ENCODE results near the gene ATP11A.

Gene ATP11A

DNA sequence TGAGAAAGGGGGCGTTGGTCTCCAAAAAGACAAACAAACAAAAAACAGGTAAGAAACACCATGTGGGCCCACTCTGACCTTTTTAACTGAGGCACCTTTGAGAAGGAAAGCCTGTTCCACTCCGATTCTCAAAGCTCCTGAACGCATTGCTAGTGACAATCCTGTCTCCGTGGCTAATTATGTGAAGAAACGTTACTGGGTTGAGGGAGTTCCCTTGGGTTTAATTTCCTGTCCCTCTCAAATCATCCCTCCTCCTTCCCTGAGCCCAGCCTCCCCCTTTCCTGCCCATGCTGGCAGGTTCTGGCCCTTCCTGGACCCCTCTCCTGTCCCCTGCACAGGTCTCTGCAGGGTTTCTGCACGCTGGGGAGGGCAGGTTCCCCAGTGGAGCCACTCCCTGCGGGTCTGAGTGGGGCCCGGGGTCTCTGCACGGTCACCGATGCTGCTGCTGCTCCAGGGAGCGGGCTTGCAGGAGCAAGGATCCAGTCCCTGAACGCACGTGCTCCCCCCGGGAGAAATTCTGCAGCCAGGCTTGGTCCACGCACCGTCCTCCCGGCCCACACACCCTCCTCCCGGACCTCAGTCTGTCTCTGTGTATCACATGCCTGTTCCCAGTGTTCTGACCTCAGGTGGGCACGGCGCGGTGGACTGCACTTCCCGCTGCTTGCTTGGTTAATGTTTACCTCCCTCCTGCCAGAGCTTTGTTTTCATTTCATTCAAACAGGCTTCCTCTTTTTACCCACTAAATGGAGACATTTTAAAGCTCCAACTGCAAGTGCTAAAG, 202.8 kb downstream of the ATP11A start:
- DNase-seq (ENCODE audit: low read depth in 2 of 2): no peak

DNA sequence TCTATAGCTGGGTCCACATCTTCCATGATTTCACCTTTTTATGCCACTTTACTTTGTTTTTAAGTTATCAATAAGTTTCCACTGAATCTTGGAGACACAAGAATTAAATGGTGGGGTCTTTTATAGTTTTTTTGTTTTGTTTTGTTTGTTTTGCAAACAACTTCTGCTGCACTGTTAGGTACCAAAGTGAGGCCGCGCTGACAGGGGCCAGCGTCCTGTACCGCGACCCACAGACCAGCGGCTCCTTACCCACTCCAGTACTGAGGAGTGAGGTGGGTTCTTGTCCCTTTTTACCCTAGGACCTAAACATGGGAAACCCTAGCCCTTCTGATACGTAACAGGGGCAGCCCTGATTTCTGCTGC, 203.3 kb downstream of the ATP11A start:
- DNase-seq (ENCODE audit: low read depth in 2 of 2): no peak

DNA sequence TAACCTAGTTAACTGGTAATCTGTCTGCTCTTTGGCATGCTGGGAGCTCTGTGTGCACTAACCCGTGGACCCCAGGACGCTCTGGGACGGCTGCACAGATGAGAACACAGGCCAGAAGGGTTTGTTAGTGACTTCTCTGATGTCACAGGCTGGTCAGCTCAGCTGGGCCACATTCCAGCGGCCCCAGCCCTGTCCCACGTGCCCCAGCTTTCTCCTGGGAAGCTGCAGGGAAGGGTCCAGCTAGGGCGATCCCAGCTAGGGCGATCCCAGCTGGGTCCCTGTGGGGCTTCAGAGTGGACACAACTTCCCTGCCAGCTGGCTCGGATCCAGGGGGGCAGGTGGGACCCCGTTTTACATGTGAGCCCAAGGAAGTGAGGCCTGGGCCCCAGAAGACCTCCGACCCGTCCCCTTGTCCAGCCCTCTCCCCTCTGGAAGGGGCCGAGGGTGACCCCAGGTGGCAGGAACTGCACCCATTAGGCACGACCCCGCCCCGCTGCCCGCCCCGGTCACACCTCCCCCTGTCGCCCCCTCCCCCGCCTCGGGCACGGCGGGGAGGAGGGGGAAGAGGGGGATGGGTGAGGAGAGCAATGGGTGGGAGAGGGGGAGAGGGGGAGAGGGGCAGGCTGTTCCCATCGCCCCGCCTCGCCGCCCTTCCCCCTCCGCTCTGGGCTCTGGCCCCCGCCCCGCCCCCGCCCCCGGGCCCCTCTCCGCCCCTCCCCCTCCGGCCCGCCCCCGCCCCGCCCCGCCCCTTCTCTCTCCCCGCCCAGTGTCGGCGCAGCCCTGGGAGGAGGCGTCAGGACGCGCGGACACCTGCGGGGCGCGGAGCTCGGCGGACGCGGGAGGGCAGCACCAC, 204.0 kb downstream of the ATP11A start:
- no peak for DNase-seq (ENCODE audit: low read depth in 2 of 2)

DNA sequence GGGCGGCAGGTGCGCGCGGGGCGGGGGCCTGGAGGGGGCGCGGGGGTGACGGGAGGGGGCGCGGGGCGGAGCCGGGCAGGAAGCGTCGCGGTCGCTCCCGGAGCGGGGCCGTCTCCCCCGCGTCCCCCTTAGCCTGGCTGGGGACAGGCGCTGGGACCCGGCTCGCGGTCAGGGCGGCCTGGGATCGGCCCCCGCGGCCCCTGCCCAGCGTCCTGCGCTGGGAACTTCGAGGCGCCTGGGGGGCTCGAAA, 204.5 kb downstream of the ATP11A start:
- no peak for DNase-seq (ENCODE audit: low read depth in 2 of 2)

DNA sequence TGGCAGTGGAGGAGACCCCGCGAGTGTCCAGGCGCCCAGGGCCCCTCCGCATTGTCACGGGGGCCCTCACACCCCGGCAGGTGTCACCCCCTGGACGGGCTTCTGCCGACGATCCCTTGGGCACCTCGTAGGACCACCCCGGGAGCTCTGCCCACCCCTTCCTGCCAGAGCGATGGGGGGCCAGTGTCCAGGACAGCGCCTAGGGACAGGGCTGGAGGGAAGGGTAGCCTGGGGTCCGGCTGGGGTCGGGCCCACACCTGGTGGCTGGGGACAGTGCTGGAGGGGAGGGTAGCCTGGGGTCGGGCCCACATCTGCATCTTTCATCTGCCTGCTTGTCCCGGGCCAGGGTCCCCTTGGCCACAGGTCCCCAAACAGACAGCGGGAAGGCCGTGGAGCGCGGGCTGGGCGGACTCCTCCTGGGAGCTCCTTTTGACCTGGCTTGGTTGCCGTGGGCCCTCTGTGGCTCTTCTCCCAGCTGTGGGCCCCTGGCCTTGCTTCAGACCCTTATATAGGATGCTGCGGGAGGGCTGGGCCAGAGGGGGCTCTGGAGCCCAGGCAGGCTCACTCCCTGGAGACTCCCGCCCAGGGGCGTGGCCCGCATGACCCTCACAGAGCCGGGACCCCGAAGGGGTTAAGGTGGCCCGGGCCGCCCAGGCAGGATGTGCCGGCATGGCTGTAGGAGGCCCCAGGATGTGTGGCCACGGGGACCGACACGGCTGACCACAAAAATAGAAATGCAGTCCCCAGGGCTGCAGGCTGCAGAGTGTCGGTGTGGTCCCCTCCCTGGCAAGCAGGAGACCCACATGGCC, 205.0 kb downstream of the ATP11A start:
- DNase-seq (ENCODE audit: low read depth in 2 of 2): no peak

DNA sequence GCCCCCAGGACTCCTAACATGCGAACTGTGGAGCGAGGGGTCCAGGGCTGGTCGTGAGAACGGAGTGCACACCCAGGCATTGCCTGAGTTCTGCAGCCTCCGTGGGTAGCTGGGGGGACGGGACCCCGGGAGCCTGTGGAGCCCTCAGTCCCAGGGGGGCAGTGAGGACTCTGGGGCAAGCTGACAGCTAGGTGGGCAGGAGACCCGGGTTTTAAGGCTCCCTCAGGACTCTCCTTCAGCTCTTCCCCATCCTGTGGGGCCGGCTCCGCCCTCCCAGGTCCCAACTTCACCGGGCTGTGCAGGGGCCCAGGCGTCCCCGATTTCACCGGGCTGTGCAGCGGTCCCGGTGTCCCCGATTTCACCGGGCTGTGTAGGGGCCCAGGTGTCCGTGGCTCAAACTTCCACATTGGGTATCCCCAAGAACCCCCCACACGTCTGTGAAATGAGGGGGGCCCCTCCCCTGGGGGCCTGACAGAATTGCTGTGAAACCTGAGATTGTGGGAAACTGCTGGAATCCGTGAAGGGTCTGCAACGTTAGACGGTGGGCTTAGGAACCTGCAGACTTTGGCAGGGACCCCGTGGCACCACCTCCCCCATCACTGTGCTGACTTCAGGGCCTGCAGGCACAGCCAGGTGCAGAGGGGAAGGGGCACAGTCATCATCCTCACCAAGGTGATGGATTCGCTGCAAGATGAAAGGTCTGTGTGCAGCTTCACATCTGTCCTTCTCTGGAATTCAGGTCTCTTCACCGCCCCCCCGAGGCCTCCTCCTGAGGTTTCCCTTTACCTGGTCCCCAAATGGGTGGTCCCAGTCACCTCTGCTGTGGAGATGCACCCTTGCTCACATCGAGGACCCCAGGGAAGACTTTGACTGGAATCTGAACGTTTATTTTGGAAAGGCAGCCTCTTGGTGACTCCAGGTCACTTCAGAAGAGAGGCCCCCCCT, 206.0 kb downstream of the ATP11A start:
- DNase-seq (ENCODE audit: low read depth in 2 of 2): no peak

DNA sequence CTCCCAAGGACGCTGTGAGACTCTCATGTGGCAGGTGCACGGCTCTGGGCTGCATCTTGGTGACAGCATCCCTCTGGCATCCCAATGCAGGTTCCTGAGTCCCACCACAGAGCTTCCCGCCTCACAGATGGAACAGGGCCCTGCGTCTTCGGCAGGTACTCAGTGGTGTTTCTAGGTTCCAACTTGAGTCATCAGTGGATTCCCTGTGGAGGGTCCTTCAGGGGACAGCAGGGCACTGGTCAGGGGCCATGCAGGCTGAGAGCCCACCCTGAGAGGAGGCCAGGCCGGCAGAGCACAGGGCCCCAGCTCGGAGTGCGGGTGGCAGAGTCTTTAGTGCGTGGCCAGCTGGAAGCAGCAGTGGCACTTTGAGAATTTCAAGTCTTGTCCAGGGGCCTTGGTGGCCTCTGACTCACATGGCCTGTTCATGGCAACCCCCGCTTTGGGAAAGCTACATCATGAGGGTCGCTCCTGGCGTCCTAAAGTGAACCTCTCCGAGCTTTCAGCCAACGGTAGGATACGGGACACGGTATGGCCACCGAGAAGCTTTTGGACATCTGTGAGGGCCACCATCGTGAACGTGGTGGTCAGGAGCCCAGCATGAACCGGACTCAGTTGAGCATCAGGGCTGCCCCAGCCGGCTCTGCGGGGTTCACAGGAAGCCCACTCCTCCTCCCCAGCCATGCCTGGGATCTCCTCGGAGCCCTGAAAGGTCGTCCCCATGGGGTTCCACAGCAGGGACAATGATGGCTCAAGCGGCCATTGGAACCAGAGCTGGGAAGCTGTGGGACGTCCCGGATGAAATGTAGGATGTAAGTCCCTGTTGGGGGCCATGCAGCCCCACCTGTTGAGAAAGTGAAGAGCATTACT, 207.1 kb downstream of the ATP11A start:
- no peak for DNase-seq (ENCODE audit: low read depth in 2 of 2)

DNA sequence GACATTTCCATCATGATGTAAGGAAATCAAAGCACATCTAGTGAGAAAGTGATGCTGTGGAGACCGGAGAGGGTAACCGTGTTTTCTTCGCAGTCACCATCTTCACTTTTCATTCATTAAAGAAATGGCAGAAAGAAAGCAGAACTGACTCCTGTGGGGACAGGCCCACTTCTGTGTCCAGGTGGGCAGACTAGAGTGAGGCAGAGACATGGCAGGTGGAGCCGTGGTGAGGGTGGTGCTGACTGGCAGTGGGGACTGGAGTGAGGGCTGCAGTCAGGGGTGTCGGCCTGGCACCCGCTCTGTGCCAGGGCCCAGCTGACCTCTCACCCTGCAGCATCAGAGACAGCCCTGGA, 207.7 kb downstream of the ATP11A start:
- no peak for DNase-seq (ENCODE audit: low read depth in 2 of 2)

DNA sequence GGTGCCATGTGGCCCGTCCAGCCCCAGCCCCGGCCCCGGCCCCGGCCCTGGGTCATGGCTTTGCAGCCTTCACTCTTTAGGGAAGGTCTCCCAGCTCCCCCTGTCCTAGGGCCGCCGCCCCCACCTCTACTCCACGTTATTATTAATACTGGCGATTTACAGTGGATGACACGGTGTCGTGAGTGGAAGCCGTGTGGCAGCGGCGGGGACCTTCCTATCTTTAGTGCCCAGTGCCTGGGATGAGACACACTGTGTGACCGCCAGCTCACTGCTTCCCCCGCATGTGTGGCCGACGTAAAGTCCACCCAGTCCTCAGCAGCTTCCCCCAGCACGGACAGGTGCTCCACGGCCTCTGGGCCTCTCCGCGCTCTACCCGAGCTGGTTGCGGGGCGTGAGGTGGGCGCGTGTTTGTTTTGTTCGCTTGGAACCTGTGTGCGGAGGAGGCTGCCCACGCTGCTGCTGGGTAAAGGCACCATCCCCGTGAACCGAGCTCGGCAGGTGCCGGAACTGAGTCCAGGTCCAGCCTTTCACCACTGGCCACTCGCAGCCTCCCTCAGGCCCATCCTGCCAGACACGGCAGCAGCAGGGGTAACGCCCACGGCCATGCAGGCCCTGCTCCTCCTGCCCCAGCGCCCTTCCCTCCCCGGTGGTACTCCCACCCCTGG, 208.2 kb downstream of the ATP11A start:
- no peak for DNase-seq (ENCODE audit: low read depth in 2 of 2)

DNA sequence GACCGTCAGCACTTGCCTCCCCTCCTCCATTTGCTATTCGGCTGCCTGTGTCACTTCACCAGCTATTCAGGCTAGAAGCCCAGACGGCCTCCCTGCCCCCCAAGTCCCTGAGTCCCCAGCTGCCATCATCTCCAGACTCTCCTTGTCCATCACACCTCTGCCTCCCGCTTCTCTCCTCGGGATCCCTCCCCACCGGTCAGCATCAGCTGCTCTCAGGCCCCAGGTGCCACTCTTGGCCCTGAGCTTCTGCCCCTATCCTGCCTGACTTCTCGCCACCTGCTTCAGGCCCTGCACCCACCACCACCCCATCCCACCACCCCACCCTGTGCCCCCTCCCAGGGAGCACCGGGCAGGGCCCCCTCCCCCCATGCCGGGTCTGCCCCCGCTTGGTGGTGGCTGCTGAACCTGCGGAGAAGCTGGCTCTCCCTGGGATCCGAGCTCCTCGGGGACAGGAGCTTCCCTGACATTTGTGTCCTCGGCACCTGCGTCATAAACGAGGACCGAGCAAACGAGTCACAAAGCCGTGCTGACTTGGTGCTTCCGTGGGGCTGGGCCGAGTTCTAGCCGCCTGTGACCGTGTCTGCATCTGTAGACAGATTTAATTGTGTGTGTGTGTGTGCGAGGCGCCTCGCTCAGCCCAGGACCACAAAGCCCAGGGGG, 208.9 kb downstream of the ATP11A start:
- DNase-seq (ENCODE audit: low read depth in 2 of 2): no peak

DNA sequence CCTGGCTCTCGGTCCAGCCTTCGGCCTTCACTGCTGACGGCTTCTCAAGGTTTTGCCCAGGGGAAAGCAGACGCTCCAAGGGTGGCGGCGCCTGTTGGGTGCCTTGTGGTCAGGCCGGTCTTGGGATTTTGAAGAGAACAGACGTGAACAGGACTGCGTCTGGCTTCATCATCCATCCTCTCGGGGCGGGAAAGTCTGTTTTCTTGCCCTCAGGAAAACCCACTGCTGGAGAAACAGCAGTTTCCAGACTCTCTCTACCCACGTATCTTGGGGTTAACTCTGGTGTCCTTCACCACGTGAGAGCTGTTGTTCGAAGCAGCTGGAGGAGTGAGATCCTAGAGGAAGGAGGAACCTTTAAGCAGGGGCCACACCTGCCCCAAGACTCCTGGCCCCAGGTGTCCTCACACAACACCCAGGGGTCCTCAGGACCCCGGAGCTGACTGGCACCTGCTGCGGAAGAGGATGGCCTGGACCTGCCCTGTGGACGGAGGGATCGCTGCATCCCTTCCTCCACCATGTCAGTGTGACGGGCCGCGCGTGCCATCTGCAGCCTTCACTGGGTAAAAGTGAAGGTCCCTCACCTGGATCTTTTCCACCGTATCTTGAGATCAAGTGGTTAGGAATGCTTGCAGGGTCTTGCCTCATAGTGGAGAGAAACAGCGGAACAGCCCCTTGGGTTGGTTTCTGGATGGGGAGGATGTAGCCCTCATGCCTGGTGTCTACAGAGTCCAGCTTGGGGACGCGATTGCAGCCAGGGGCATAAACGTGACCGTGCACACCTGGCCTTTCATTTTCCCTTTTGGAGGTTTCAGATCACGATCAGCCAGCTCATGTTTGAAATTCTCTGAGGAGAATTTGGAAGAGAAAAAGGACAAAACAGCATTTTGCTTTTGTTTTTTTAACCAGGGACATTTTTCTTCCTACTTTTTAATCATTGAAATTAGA, 209.7 kb downstream of the ATP11A start:
- DNase-seq (ENCODE audit: low read depth in 2 of 2): no peak

DNA sequence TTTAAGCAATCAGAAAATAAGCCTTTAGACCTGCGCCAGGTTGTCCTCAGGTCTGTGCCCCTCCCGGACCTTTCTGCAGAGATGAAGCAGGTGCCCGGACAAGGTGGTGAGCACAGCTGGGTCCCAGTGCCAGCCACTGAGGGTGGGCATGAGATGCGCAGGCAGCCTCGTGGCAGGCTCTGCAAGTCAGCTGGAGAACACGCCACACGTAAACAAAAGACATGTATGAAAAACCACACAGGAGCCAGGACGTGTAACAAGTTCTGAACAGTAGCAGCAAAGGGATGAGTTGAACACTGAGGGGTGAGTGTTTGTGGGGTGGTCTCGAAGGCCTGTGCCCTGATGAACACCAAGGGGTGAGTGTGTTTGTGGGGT, 210.4 kb downstream of the ATP11A start:
- DNase-seq (ENCODE audit: low read depth in 2 of 2): no peak

DNA sequence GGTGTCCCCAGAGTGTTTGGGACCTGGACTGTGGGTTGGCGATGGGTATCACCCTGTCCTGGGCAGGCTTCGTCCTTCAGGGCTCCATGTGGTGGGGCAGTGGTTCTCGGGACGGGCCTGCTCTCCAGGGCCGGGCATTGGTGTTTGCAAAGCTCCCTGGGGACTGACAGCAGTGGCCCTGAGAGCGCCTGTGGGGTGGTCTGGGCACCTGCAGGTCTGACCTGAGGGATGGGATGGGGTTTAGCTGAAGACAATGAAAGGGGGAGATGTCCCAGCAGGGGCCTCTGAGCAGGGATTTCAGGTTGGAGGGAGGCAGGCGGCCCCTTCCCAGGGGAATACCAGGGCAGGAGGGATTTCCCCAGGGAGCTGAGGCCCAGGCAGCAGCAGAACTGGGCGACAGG, 210.9 kb downstream of the ATP11A start:
- no peak for DNase-seq (ENCODE audit: low read depth in 2 of 2)

DNA sequence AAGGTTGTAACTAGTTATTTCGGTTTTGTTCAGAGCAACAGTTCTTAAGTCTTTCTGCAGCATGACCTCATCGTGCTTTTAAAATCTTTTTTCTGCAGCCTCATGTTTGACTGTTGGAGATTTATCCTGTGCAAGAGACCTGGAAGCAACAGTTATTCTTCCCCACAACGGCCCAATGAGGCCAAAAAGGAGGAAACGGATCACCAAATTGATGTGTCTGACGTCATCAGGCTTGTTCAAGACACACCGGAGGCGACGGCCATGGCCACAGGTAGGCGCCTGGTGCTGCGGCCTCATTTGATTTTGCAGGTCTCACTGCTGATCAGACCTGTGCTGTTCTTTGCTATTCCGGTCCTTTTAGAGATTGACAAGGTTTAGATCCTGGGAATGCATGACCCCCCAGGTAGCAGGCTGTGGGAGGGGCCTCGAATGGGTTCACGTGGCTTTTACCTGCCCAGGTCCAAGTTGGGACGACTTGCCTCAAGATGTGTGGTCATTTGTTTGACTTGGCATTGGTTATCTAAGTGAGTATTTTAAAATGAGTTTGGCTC, 212.3 kb downstream of the ATP11A start:
- DNase-seq (ENCODE audit: low read depth in 2 of 2): no peak

DNA sequence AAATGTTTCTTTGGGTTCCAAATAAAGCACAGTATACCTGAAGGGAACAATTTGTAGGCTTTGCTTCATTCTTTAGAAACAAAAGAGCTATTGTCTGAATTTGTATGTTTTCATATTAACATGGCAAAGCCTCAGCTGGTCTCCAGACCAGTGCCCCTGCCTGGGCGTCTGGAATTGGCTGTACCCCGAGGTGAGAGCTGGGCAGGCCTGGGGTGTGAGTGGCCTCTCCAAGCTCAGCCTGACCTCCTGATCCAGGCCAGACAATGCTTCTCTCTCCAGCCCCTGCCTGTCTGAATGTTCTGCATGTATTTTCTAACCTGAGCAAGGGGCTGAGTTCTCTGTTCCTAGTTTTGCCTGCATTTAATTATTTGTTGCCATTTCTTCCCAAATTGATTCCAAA, 212.8 kb downstream of the ATP11A start:
- no peak for DNase-seq (ENCODE audit: low read depth in 2 of 2)

DNA sequence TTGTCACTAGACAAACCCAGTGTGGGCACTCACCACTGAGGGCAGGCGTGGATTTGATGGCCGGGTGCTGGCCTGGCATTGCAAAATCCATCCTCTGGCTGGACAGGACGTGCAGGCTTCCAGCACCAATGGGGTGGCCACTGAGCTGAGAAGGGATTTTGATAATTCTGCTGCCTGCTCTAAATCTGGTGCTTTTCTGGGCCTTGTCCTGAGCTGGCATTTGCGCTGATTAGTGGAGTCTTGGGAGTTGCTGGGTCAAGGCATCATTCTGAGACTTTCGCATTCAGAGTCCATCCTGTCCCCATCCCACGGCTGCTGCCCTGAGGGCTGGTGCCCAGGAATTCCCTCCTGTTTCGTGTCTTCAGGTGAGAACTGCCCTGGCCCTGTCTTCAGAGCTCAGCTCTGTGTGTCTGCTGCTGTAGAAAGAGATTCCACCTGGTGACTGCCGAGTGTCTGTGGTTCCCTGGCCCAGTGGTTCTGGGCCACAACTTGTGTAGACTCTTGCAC, 213.3 kb downstream of the ATP11A start:
- DNase-seq (ENCODE audit: low read depth in 2 of 2): no peak

DNA sequence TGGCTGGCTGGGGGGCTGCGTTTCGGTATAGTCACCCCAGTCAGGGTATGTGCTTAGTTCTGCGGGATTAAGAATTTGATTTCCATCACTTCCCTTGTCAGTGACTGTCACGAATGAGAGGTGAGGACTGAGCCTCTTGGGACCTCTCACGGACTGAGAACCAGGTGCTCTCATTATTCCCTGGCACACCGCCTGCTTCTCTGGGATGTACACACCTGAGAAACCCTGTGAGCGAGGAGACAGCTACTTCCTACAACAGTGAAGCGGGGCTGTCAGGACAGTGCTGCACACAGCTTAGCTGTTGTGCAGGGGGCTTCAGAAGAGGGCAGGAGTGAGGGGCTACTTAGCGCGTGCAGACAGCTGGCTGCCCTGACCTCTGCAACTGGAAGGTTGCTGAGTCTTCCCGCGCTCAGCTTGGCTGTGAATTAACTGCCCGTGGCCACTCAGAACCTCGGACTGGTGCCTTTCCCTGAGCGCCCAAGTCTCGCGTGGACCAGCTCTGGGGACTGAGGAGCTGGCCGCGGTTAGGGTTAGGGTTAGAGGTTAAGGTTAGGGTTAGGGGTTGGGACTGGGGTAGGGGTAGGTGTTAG, 213.9 kb downstream of the ATP11A start:
- no peak for DNase-seq (ENCODE audit: low read depth in 2 of 2)
